ENCODE data around the gene NAXE. TPM values are rescaled to one million over a fixed set of nuclear protein-coding genes. Genes with fewer than 3 reads are reported as not detected.
"Not testable (repeated sequence)": the region's sequence is repeated elsewhere in the genome, so short reads cannot be mapped to it uniquely, and the experiment has no call there.

The NAXE gene
- total and polyA plus RNA-seq, 2 of the 13 experiments (the other 11 are each of a cell fraction or from before 2014, with no cell fraction given) = 39.4 to 59.4 TPM

DNA sequence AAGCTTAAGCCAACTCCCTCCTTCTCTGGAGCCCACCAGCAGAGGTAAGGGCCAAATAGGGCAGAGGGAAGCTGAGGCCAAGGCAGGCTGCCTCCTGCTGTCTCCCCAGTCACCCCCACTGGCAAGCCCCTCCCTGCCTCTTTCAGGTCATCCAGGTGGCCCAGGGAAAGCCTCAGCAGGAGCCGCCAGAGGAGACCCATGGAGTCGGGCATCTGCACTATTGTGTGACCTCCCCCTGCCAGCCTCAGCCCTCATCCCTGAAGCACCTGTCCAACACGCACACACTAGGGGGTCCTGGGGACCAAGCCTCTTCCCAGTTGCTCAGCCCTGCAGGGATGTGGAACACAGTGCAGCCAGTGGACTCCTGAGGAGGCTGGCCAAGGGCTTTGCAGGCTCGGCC lies 5.3 kb upstream of the NAXE start:
- no peak overlapping the region for H2AFZ ChIP-seq (ENCODE audit: low read length)
- ChIA-PET CTCF (ENCODE audit: low intra/inter-chr PET ratio, low total read pairs) (interaction anchor here (5.8 kb wide), 1 partner anchor 22 kb away, joined by 86 read pairs; no protein-coding TSS in a partner anchor), POLR2A (no interaction called here)
- in situ Hi-C loops (cut with HindIII; ENCODE audit: extremely low pct_ligation_motif_present, low pct_unique_long_range_greater_than_20kb) = no loop called here
- no peak for ATAC-seq
- no peak overlapping the region for H3K4me2 ChIP-seq (ENCODE audit: low read depth, low read length)
- no peak overlapping the region for H3K4me3 ChIP-seq (replicated peaks in 1 of 3; ENCODE audit: insufficient read depth in 1 of 3, low read depth in 2 of 3, low read length in 3 of 3)
- no peak for FAIRE-seq
- TF ChIP-seq ZNF432 (CRISPR knock-in tag; IDR thresholded peaks at IDR 0.05; ENCODE audit: borderline replicate concordance) = no peak
- no peak for TF ChIP-seq KLF12 (CRISPR knock-in tag; IDR thresholded peaks at IDR 0.05; ENCODE audit: borderline replicate concordance)
- TF ChIP-seq FLYWCH1 (CRISPR knock-in tag; IDR thresholded peaks at IDR 0.05) = no peak
- no peaks in the 10 kb centered on the region for H3K36me3 ChIP-seq (replicated peaks in 1 of 2; ENCODE audit: control insufficient read depth in 1 of 2, insufficient read depth in 2 of 2, low read length in 2 of 2)
- 18% methylated on average over 1 of the region's 4 CpGs for WGBS (ENCODE audit: low lambda C conversion rate)
- no peaks in the 10 kb centered on the region for H3K79me2 ChIP-seq (ENCODE audit: insufficient read depth, low read length)
- no peaks in the 10 kb centered on the region for H4K20me1 ChIP-seq (ENCODE audit: insufficient read depth, low read length)
- H3K9me3 ChIP-seq (ENCODE audit: low read length) = no peaks in the 10 kb centered on the region
- no TSS peak for BruUV-seq (replicated peaks)
- no peak for DNase-seq (ENCODE audit: low spot score)
- intact Hi-C loops (cut with micrococcal nuclease; ENCODE audit: unreplicated experiment) = no loop called here
- H3K27me3 ChIP-seq (ENCODE audit: control insufficient read depth in 1 of 2, insufficient read depth in 2 of 2, low read length in 2 of 2) = peaks cover 6 to 22% of the 10 kb centered on the region in 2 experiments; a peak in 4 of 5 replicates
- no peak overlapping the region for H3K9ac ChIP-seq (ENCODE audit: insufficient read depth, low read depth, low read length)
- peaks cover 24% of the 10 kb centered on the region for H3K4me1 ChIP-seq (ENCODE audit: insufficient read depth, low read length)
- H3K27ac ChIP-seq (ENCODE audit: extremely low read length, insufficient read depth, low read length) = no peak overlapping the region

DNA sequence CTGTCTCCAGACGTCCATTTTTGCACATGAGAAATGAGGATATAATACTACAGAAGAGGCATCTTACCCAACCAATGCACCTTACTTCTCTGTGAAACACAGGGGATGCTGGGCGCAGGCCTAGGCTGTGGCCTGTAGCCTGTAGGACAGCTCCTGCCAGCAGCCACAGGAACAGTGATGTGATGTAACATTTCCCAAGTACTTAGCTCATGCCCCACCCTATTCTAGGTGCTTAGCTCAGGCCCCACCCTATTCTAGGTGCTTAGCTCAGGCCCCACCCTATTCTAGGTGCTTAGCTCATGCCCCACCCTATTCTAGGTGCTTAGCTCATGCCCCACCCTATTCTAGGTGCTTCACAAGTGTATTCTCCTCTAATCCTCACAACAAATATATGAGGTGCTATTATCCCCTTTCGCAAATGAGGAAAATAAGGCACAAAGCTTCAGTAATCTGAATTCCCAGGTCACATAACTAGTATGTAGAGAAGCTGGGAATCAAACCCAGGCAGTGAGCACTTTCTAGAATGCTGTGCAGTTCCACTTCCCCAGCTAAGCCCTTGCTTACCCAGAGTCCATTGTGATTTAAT lies 4.6 kb upstream of the NAXE start:
- no peaks in the 10 kb centered on the region for H3K36me3 ChIP-seq (replicated peaks in 1 of 2; ENCODE audit: control insufficient read depth in 1 of 2, insufficient read depth in 2 of 2, low read length in 2 of 2)
- intact Hi-C loops (cut with micrococcal nuclease; ENCODE audit: unreplicated experiment) (no loop called here), in situ Hi-C loops (cut with HindIII; ENCODE audit: extremely low pct_ligation_motif_present, low pct_unique_long_range_greater_than_20kb) (no loop called here)
- ChIA-PET CTCF (ENCODE audit: low intra/inter-chr PET ratio, low total read pairs) (no interaction called here), POLR2A (no interaction called here)
- 50% methylated on average over 2 of the region's 3 CpGs for WGBS (ENCODE audit: low lambda C conversion rate)
- TF ChIP-seq EP300 (IDR thresholded peaks at IDR 0.05; ENCODE audit: low read depth in 2 of 2, low read length in 2 of 2) (no peak), EP300 (CRISPR knock-in tag; IDR thresholded peaks at IDR 0.05; ENCODE audit: borderline replicate concordance) (no peak), RFX5 (IDR thresholded peaks at IDR 0.05; ENCODE audit: low read depth, low read length) (no peak), IKZF4 (CRISPR knock-in tag; IDR thresholded peaks at IDR 0.05; ENCODE audit: borderline replicate concordance, low read depth, not compliant biosample characterization) (no peak), CREM (IDR thresholded peaks at IDR 0.05) (no peak), CREM (CRISPR knock-in tag; IDR thresholded peaks at IDR 0.05) (no peak), ZBTB1 (CRISPR knock-in tag; IDR thresholded peaks at IDR 0.05; ENCODE audit: borderline replicate concordance) (no peak), ZNF557 (CRISPR knock-in tag; IDR thresholded peaks at IDR 0.05) (no peak)
- H3K4me3 ChIP-seq (replicated peaks in 1 of 3; ENCODE audit: insufficient read depth in 1 of 3, low read depth in 2 of 3, low read length in 3 of 3) = no peak overlapping the region
- no peaks in the 10 kb centered on the region for H4K20me1 ChIP-seq (ENCODE audit: insufficient read depth, low read length)
- no peaks in the 10 kb centered on the region for H3K9me3 ChIP-seq (ENCODE audit: low read length)
- peaks cover 19% of the 10 kb centered on the region for H3K4me1 ChIP-seq (ENCODE audit: insufficient read depth, low read length)
- no peak overlapping the region for H3K27ac ChIP-seq (ENCODE audit: extremely low read length, insufficient read depth, low read length)
- ATAC-seq = no peak
- FAIRE-seq = no peak
- H3K9ac ChIP-seq (ENCODE audit: insufficient read depth, low read depth, low read length) = no peak overlapping the region
- H3K27me3 ChIP-seq (ENCODE audit: control insufficient read depth in 1 of 2, insufficient read depth in 2 of 2, low read length in 2 of 2) = peaks cover 4 to 16% of the 10 kb centered on the region in 2 experiments; a peak in 4 of 5 replicates
- no TSS peak for BruUV-seq (replicated peaks)
- H3K79me2 ChIP-seq (ENCODE audit: insufficient read depth, low read length) = peaks cover under 1% of the 10 kb centered on the region
- DNase-seq (ENCODE audit: low spot score) = no peak
- no peak overlapping the region for H3K4me2 ChIP-seq (ENCODE audit: low read depth, low read length)
- H2AFZ ChIP-seq (ENCODE audit: low read length) = no peak overlapping the region

DNA sequence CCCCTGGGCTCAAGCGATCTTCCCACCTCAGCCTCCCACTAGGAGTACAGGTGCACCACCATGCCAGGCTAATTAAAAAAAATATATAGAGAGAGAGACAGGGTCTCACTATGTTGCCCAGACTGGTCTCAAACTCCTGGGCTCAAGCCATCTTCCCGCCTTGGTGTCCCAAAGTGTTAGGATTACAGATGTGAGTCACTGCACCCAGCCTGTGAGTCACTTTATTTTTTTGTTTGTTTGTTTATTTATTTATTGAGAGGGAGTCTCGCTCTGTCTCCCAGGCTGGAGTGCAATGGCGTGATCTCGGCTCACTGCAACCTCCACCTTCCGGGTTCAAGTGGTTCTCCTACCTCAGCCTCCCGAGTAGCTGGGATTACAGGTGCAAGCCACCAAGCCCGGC lies 3.6 kb upstream of the NAXE start:
- FAIRE-seq; ATAC-seq; H3K27ac ChIP-seq (ENCODE audit: extremely low read length, insufficient read depth, low read length); DNase-seq (ENCODE audit: low spot score); H2AFZ ChIP-seq (ENCODE audit: low read length); POLR2A ChIA-PET; CTCF ChIA-PET (ENCODE audit: low intra/inter-chr PET ratio, low total read pairs); BruUV-seq (replicated peaks); H3K9me3 ChIP-seq (ENCODE audit: low read length); H3K4me3 ChIP-seq (replicated peaks in 1 of 3; ENCODE audit: insufficient read depth in 1 of 3, low read depth in 2 of 3, low read length in 3 of 3); H3K27me3 ChIP-seq (ENCODE audit: control insufficient read depth in 1 of 2, insufficient read depth in 2 of 2, low read length in 2 of 2); H4K20me1 ChIP-seq (ENCODE audit: insufficient read depth, low read length); intact Hi-C loops (cut with micrococcal nuclease; ENCODE audit: unreplicated experiment); H3K36me3 ChIP-seq (replicated peaks in 1 of 2; ENCODE audit: control insufficient read depth in 1 of 2, insufficient read depth in 2 of 2, low read length in 2 of 2); H3K9ac ChIP-seq (ENCODE audit: insufficient read depth, low read depth, low read length); H3K4me2 ChIP-seq (ENCODE audit: low read depth, low read length); in situ Hi-C loops (cut with HindIII; ENCODE audit: extremely low pct_ligation_motif_present, low pct_unique_long_range_greater_than_20kb); H3K79me2 ChIP-seq (ENCODE audit: insufficient read depth, low read length): not testable (repeated sequence)
- H3K4me1 ChIP-seq (ENCODE audit: insufficient read depth, low read length) = peaks cover 20% of the 10 kb centered on the region
- WGBS (ENCODE audit: low lambda C conversion rate) = 36% methylated on average over 8 of the region's 8 CpGs

Data from HepG2 (cell line).